Pulmonary artery endothelial cell (primary cell): ENCODE data around the gene GOLIM4. TPM values are rescaled to one million over a fixed set of nuclear protein-coding genes. Genes with fewer than 3 reads are reported as not detected.

ENCODE experiments used
- DNase-seq: peaks from one replicate; pipeline ENCODE4 v3.0.0-alpha.2; 2011; ENCODE audit warnings: low read depth, low spot score
- total RNA-seq: library from RNA; depleted of rRNA; stranded (reverse); fragments of >200 nt; gene quantifications from 2 replicates; pipeline ENCODE4 v1.2.3, GENCODE V29; 2014

GOLIM4 gene
- total RNA-seq, 1 donor from 2014 or later: 58.9 TPM

- DNase-seq: no peak
Observed at GRCh38 chr3:168100777-168101492, 5.2 kb upstream of the GOLIM4 start.

GRCh38 chr3:168097381-168097780, 1.7 kb upstream of the GOLIM4 start:
- DNase-seq: no peak

- peak; percentile 73 for DNase-seq
Observed at GRCh38 chr3:168096210-168096652, 507 bp upstream of the GOLIM4 start.

GRCh38 chr3:168094877-168095610, 680 bp downstream of the GOLIM4 start:
- peak; percentile 8 for DNase-seq

GRCh38 chr3:168094580-168094876, 1.2 kb downstream of the GOLIM4 start:
- no peak for DNase-seq

- no peak for DNase-seq
Observed at GRCh38 chr3:168093790-168094189, 1.9 kb downstream of the GOLIM4 start.

- no peak for DNase-seq
Observed at GRCh38 chr3:168093229-168093628, 2.5 kb downstream of the GOLIM4 start.

- DNase-seq: no peak
Observed at GRCh38 chr3:168091941-168092340, 3.8 kb downstream of the GOLIM4 start.

GRCh38 chr3:168091302-168091858, 4.3 kb downstream of the GOLIM4 start:
- DNase-seq: no peak

GRCh38 chr3:168090306-168091085, 5.2 kb downstream of the GOLIM4 start:
- DNase-seq: no peak

- DNase-seq: no peak
Observed at GRCh38 chr3:168089179-168089771, 6.4 kb downstream of the GOLIM4 start.

GRCh38 chr3:168088106-168088720, 7.5 kb downstream of the GOLIM4 start:
- DNase-seq: no peak

- DNase-seq: no peak
Observed at GRCh38 chr3:168087539-168087938, 8.2 kb downstream of the GOLIM4 start.

- no peak for DNase-seq
Observed at GRCh38 chr3:168086541-168087260, 9.0 kb downstream of the GOLIM4 start.

- DNase-seq: no peak
Observed at GRCh38 chr3:168085491-168086119, 10.1 kb downstream of the GOLIM4 start.

GRCh38 chr3:168083906-168084305, 11.8 kb downstream of the GOLIM4 start:
- DNase-seq: no peak

GRCh38 chr3:168081856-168082255, 13.9 kb downstream of the GOLIM4 start:
- DNase-seq: no peak

- no peak for DNase-seq
Observed at GRCh38 chr3:168081171-168081771, 14.5 kb downstream of the GOLIM4 start.

GRCh38 chr3:168080499-168081170, 15.1 kb downstream of the GOLIM4 start:
- DNase-seq: no peak
